GM12878 (cell line): Measurements from ENCODE around the gene METTL13. TPM values are rescaled to one million over a fixed set of nuclear protein-coding genes. Genes with fewer than 3 reads are reported as not detected.

Experiments used
- ATAC-seq: fragments of 200-7000 bp; cut with Tn5 transposase; 3 replicates; pipeline ENCODE4 v1.9.1; 2020; ENCODE audit warnings: mild to moderate bottlenecking, moderate library complexity
- Bru-seq: library from RNA; stranded (reverse); fragments of 400-500 nt; gene quantifications from one replicate; lab custom pipeline; 2021; lab: Mats Ljungman, UMichigan
- BruChase-seq, 2 experiments: library from RNA; stranded (reverse); fragments of 400-500 nt; gene quantifications; one replicate each; lab custom pipeline; 2021; lab: Mats Ljungman, UMichigan
- BruUV-seq: library from RNA; stranded (reverse); fragments of 400-500 nt; replicated peaks from 2 replicates; lab custom pipeline; 2021; lab: Mats Ljungman, UMichigan
- CTCF ChIA-PET: fragments of 300-600 bp; sonication (Branson Sonifier 250); formaldehyde crosslinking; extraction: SDS; loops from one replicate; lab custom pipeline; 2021; ENCODE audit warnings: inconsistent platforms; lab: Yijun Ruan, JAX
- POLR2A ChIA-PET: fragments of 350-600 bp; formaldehyde crosslinking; extraction: SDS; loops from one replicate; lab custom pipeline; 2021; ENCODE audit warnings: inconsistent platforms; lab: Charles Lee
- RAD21 ChIA-PET: fragments of 300-600 bp; sonication (Branson Sonifier 250); formaldehyde crosslinking; loops from one replicate; lab custom pipeline; 2023; ENCODE audit warnings: antibody characterized with exemption; ENCODE audit not compliant: unreplicated experiment; lab: Charles Lee
- SMC1A ChIA-PET: fragments of 300-600 bp; sonication (Branson Sonifier 250); formaldehyde crosslinking; loops from one replicate; lab custom pipeline; 2023; ENCODE audit not compliant: unreplicated experiment, uncharacterized antibody; lab: Charles Lee
- DNase-seq: peaks from one replicate; pipeline ENCODE4 v3.0.0-alpha.2; 2011; ENCODE audit warnings: low read depth, low spot score
- FAIRE-seq: peaks from 3 replicates; lab custom pipeline; 2011; peaks lifted over from hg19 to GRCh38; lab: Jason Lieb, UNC
- H2AFZ ChIP-seq: 2 replicates; pipeline ENCODE4 v1.6.0; 2011; ENCODE audit warnings: low read depth, low read length, control low read depth; ENCODE audit not compliant: control insufficient read depth
- H3K27ac ChIP-seq: 2 replicates; pipeline ENCODE4 v1.5.1; 2011; ENCODE audit warnings: control low read depth; ENCODE audit not compliant: control insufficient read depth, insufficient read depth
- H3K27me3 ChIP-seq, 2 experiments: replicated peaks in 1 of 2; 2 replicates each; pipeline versions ENCODE4 v1.6.0 to v1.6.1; 2011; ENCODE audit warnings: low read length in 1 of 2; ENCODE audit not compliant: control insufficient read depth in 2 of 2, insufficient read depth in 2 of 2
- H3K36me3 ChIP-seq, 2 experiments: 2 replicates each; pipeline ENCODE4 v1.5.1; 2011; ENCODE audit warnings: low read length in 1 of 2; ENCODE audit not compliant: control insufficient read depth in 2 of 2, insufficient read depth in 2 of 2
- H3K4me1 ChIP-seq: 2 replicates; pipeline ENCODE4 v1.6.1; 2011; ENCODE audit warnings: mild to moderate bottlenecking, low read length, moderate library complexity, mixed read lengths; ENCODE audit not compliant: control insufficient read depth, insufficient read depth
- H3K4me2 ChIP-seq: 2 replicates; pipeline ENCODE4 v1.6.0; 2011; ENCODE audit warnings: control low read depth; ENCODE audit not compliant: control insufficient read depth, insufficient read depth
- H3K4me3 ChIP-seq: fragments of 200-600 bp; sonication (generic); 2 replicates; pipeline ENCODE4 v1.5.1; 2016
- H3K79me2 ChIP-seq: 2 replicates; pipeline ENCODE4 v1.6.0; 2011; ENCODE audit warnings: low read length; ENCODE audit not compliant: control insufficient read depth, insufficient read depth
- H3K9ac ChIP-seq: 2 replicates; pipeline ENCODE4 v1.8.0; 2011; ENCODE audit warnings: low read length, control low read depth, mixed read lengths; ENCODE audit not compliant: control insufficient read depth, insufficient read depth
- H3K9me3 ChIP-seq: replicated peaks from 3 replicates; pipeline ENCODE4 v1.5.1; 2011; ENCODE audit warnings: mild to moderate bottlenecking, low read length; ENCODE audit not compliant: control insufficient read depth, insufficient read depth
- H4K20me1 ChIP-seq: 2 replicates; pipeline ENCODE4 v1.6.0; 2011; ENCODE audit not compliant: control insufficient read depth, insufficient read depth
- CREB1 ChIP-seq: IDR thresholded peaks from 2 replicates; pipeline ENCODE4 v1.6.1; 2012; ENCODE audit warnings: low read depth, mild to moderate bottlenecking, inconsistent platforms
- HDGF ChIP-seq: fragments of 450-650 bp; IDR thresholded peaks from 2 replicates; pipeline ENCODE4 v1.6.1; 2016; ENCODE audit warnings: antibody characterized with exemption
- JUND ChIP-seq: IDR thresholded peaks from 2 replicates; pipeline ENCODE4 v1.6.1; 2012; ENCODE audit warnings: low read depth, mild to moderate bottlenecking, low read length, improper control_type of control experiment, moderate library complexity
- MXI1 ChIP-seq: fragments of 150-350 bp; IDR thresholded peaks from 2 replicates; pipeline ENCODE4 v1.6.1; 2011; ENCODE audit warnings: low read depth, mild to moderate bottlenecking, inconsistent platforms, low read length, improper control_type of control experiment
- NBN ChIP-seq: fragments of 450-650 bp; IDR thresholded peaks from 2 replicates; pipeline ENCODE4 v1.6.1; 2016
- NFXL1 ChIP-seq: fragments of 450-650 bp; IDR thresholded peaks from 2 replicates; pipeline ENCODE4 v1.6.1; 2017; ENCODE audit warnings: antibody characterized with exemption, mild to moderate bottlenecking, borderline replicate concordance
- NR2F1 ChIP-seq: fragments of 450-650 bp; conservative IDR thresholded peaks from 2 replicates; pipeline ENCODE4 v1.6.1; 2017; ENCODE audit warnings: mild to moderate bottlenecking
- PAX8 ChIP-seq: fragments of 450-650 bp; IDR thresholded peaks from 2 replicates; pipeline ENCODE4 v1.6.1; 2017; ENCODE audit warnings: mild to moderate bottlenecking, moderate library complexity
- SIN3A ChIP-seq: IDR thresholded peaks from 2 replicates; pipeline ENCODE4 v1.6.1; 2012; ENCODE audit warnings: low read depth, low read length, improper control_type of control experiment
- SMAD1 ChIP-seq: fragments of 450-650 bp; IDR thresholded peaks from 2 replicates; pipeline ENCODE4 v1.6.1; 2018; ENCODE audit warnings: mild to moderate bottlenecking, low read depth; ENCODE audit not compliant: partially characterized antibody
- SPI1 ChIP-seq: IDR thresholded peaks from 2 replicates; pipeline ENCODE4 v1.6.1; 2011; ENCODE audit warnings: low read depth, mild to moderate bottlenecking, low read length, moderate library complexity, borderline replicate concordance; ENCODE audit not compliant: insufficient read depth
- SRF ChIP-seq, 2 experiments: IDR thresholded peaks; 2 replicates each; pipeline ENCODE4 v1.6.1; 2011; ENCODE audit warnings: low read depth in 2 of 2, low read length in 2 of 2, mild to moderate bottlenecking in 1 of 2, moderate library complexity in 1 of 2
- ZNF384 ChIP-seq: IDR thresholded peaks from 2 replicates; pipeline ENCODE4 v1.6.1; 2012; ENCODE audit warnings: low read depth, mild to moderate bottlenecking, low read length, improper control_type of control experiment, borderline replicate concordance
- WGBS: methylation state at CpG from one replicate; pipeline ENCODE4 v1.1.6; 2016; ENCODE audit warnings: low lambda C conversion rate; ENCODE audit not compliant: insufficient replicate concordance, insufficient coverage; ENCODE audit errors: missing lambda C conversion rate; 5-methylcytosine and 5-hydroxymethylcytosine counted together
- in situ Hi-C: fragments of 300-500 bp; cut with MboI; formaldehyde crosslinking; loops from 9 replicates; pipeline ENCODE4 v1.14.3; 2018; ENCODE audit warnings: mixed read lengths
- intact Hi-C: fragments of 100-400 bp; cut with micrococcal nuclease; formaldehyde crosslinking; loops from one replicate; pipeline ENCODE4 v1.14.2; 2022; ENCODE audit not compliant: unreplicated experiment
- long read RNA-seq, 2 experiments: library from polyadenylated mRNA; unstranded; transcript quantifications; one replicate each; pipeline ENCODE4 v2.0.0, GENCODE V29; 2019 to 2020
- polyA minus RNA-seq, 3 experiments: library from RNA; depleted of rRNA, polyadenylated mRNA; stranded (reverse); fragments of >200 nt; gene quantifications; 2 replicates each; pipeline ENCODE4 v1.2.3, GENCODE V29; 2011
- polyA plus RNA-seq, 11 experiments: library from polyadenylated mRNA; depleted of rRNA in 4 of 11; unstranded in 6 of 11; stranded (reverse) in 5 of 11; fragments of >200 nt; fragmentation: Nextera tagmentation in 4 of 11; fragmentation: Illumina TruSeq in 1 of 11; extraction: Ambion mirVana in 4 of 11; extraction: Trizol in 1 of 11; gene quantifications; 1 replicate in 1 of 11; 2 replicates in 10 of 11; pipeline versions ENCODE4 v1.2.1 to v1.2.3, GENCODE V29; 2011 to 2016; ENCODE audit warnings: inconsistent platforms in 2 of 11, missing spikeins in 2 of 11, low read depth in 1 of 11
- total RNA-seq, 4 experiments: library from RNA; depleted of rRNA in 3 of 4; stranded (reverse); fragments of >200 nt in 3 of 4; fragmentation: Illumina TruSeq in 1 of 4; extraction: Trizol in 1 of 4; gene quantifications; 2 replicates each; pipeline versions ENCODE4 v1.2.1 to v1.2.3, GENCODE V29; 2013 to 2021
- TF ChIP-seq, protein P1 (sequence below), 3 experiments: IDR thresholded peaks in 2 of 3; conservative IDR thresholded peaks in 1 of 3; 2 replicates each; pipeline ENCODE4 v1.5.1; 2011; ENCODE audit warnings: low read depth in 3 of 3, low read length in 3 of 3, mild to moderate bottlenecking in 3 of 3, control low read depth in 2 of 3, moderate library complexity in 2 of 3, inconsistent platforms in 1 of 3, mixed read lengths in 1 of 3; ENCODE audit not compliant: control insufficient read depth in 2 of 3, insufficient read depth in 1 of 3; ENCODE audit errors: extremely low read depth in 1 of 3
- TF ChIP-seq, protein P2 (sequence below): IDR thresholded peaks from 2 replicates; pipeline ENCODE4 v1.6.1; 2012; ENCODE audit warnings: low read depth, low read length, improper control_type of control experiment

METTL13 gene
- 22.6 and 28.0 TPM in 2 replicates for total RNA-seq (2013; cell fraction: nucleolus; rRNA removed)
- total RNA-seq (2014; rRNA removed), result 35.6 and 35.7 TPM in 2 replicates
- total RNA-seq (2014; rRNA removed; fragmentation: Illumina TruSeq; extraction: Trizol), result 27.4 and 28.7 TPM in 2 replicates
- 34.8 and 37.1 TPM in 2 replicates for total RNA-seq (2021)
- 21.0 TPM for polyA plus RNA-seq (2011; ENCODE audit: low read depth)
- 43.9 and 47.2 TPM in 2 replicates for polyA plus RNA-seq (2011; rRNA removed)
- polyA plus RNA-seq (2011; cell fraction: cytosol; rRNA removed), result 47.5 and 48.1 TPM in 2 replicates
- 28.6 and 32.8 TPM in 2 replicates for polyA plus RNA-seq (2011; cell fraction: nucleus; rRNA removed)
- polyA plus RNA-seq (2012), result 22.9 and 25.6 TPM in 2 replicates
- polyA plus RNA-seq (2014; fragmentation: Illumina TruSeq; extraction: Trizol), result 36.4 and 37.7 TPM in 2 replicates
- 10 to 100 TPM; 12.2 to 16.8 TPM for polyA plus RNA-seq (2014; fragmentation: Nextera tagmentation; extraction: Ambion mirVana)
- polyA plus RNA-seq (2014; rRNA removed), result 32.0 and 34.3 TPM in 2 replicates
- polyA plus RNA-seq (2016; fragmentation: Nextera tagmentation; extraction: Ambion mirVana), result 10 to 100 TPM; 34.3 to 38.3 TPM
- 55.0 and 70.1 TPM in 2 replicates for polyA minus RNA-seq (2011; rRNA and poly(A)+ RNA removed)
- polyA minus RNA-seq (2011; cell fraction: cytosol; rRNA and poly(A)+ RNA removed), result 14.3 and 20.2 TPM in 2 replicates
- 18.7 and 30.4 TPM in 2 replicates for polyA minus RNA-seq (2011; cell fraction: nucleus; rRNA and poly(A)+ RNA removed)
- percentile 76 among the genes with signal in this experiment for Bru-seq, nascent RNA
- BruChase-seq, experiment 1, labeled RNA remaining after a 6-hour chase, result percentile 72 among the genes with signal in this experiment
- percentile 80 among the genes with signal in this experiment for BruChase-seq, experiment 2, labeled RNA remaining after a 2-hour chase
- long read RNA-seq, experiment 1, transcript METTL13-201 (8 exons, 3,327 nt), result major isoform, 18 of 33 reads
- long read RNA-seq, experiment 1, partial matches to known transcripts, result 5 of 33 reads
- long read RNA-seq, experiment 1, other reads (novel, unspliced or antisense), result 7 of 33 reads
- long read RNA-seq, experiment 2, transcript METTL13-201 (8 exons, 3,327 nt), result major isoform, 19 of 59 reads
- long read RNA-seq, experiment 2, partial matches to known transcripts, result 21 of 59 reads
- long read RNA-seq, experiment 2, other reads (novel, unspliced or antisense), result 15 of 59 reads

GRCh38 chr1:171781176-171781875 is at the start of gene METTL13:
Gene METTL13 (plus strand): TSS chr1:171781660. CDS start chr1:171781968, 308 bp downstream.
- intact Hi-C loops, result loop anchor here (1.0 to 10.0 kb wide), 4 partner anchors 39 to 297 kb away; partner anchors contain the start of genes PRRC2C and VAMP4
- H3K4me2 ChIP-seq, result peak within 1 kb of the TSS; percentile 88
- H3K4me3 ChIP-seq, result peak within 1 kb of the TSS; percentile 93
- 1% methylated on average over 57 of the region's 57 CpGs for WGBS
- ChIA-PET CTCF (interaction anchor here (0.6 to 1.8 kb wide), 7 partner anchors 19 to 146 kb away, joined by 3 to 7 read pairs (median 3); partner anchors contain the start of gene VAMP4), POLR2A (interaction anchor here (0.6 to 2.3 kb wide), 3 partner anchors 36 to 633 kb away, joined by 3 to 18 read pairs (median 4); partner anchors contain the start of gene VAMP4), SMC1A (interaction anchor here (1.0 to 1.7 kb wide), 7 partner anchors 9 to 296 kb away, joined by 3 to 7 read pairs (median 4); partner anchors contain the start of genes PRRC2C and VAMP4), RAD21 (interaction anchor here (1.0 to 1.5 kb wide), 3 partner anchors 20 to 295 kb away, joined by 3 to 8 read pairs (median 3); no protein-coding TSS in a partner anchor)
- ATAC-seq, result peak; percentile 99
- H3K36me3 ChIP-seq, result peaks cover 8 to 12% of the 10 kb centered on the region in 2 experiments
- peak within 1 kb of the TSS; percentile 95 for H3K9ac ChIP-seq
- no peaks in the 10 kb centered on the region for H3K27me3 ChIP-seq
- peaks cover 40% of the 10 kb centered on the region for H3K79me2 ChIP-seq
- H3K4me1 ChIP-seq, result peaks cover 10% of the 10 kb centered on the region; the same call in 1 of the 2 replicates
- DNase-seq, result peak; percentile 96
- in situ Hi-C loops, result loop anchor here (25.0 kb wide), 1 partner anchor 656 kb away; the partner anchor contains the start of gene PIGC
- BruUV-seq, result no TSS peak
- FAIRE-seq, result peak; percentile 81
- H3K27ac ChIP-seq, result peak within 1 kb of the TSS; percentile 82
- H4K20me1 ChIP-seq, result no peaks in the 10 kb centered on the region
- H2AFZ ChIP-seq, result peak within 1 kb of the TSS; percentile 82
- H3K9me3 ChIP-seq, result no peaks in the 10 kb centered on the region
- no peak for TF ChIP-seq SPI1
- TF ChIP-seq CREB1, result peak; percentile 98
- peak; percentile 76; the same call in 1 of the 2 replicates for TF ChIP-seq NBN
- TF ChIP-seq, protein P1, sequence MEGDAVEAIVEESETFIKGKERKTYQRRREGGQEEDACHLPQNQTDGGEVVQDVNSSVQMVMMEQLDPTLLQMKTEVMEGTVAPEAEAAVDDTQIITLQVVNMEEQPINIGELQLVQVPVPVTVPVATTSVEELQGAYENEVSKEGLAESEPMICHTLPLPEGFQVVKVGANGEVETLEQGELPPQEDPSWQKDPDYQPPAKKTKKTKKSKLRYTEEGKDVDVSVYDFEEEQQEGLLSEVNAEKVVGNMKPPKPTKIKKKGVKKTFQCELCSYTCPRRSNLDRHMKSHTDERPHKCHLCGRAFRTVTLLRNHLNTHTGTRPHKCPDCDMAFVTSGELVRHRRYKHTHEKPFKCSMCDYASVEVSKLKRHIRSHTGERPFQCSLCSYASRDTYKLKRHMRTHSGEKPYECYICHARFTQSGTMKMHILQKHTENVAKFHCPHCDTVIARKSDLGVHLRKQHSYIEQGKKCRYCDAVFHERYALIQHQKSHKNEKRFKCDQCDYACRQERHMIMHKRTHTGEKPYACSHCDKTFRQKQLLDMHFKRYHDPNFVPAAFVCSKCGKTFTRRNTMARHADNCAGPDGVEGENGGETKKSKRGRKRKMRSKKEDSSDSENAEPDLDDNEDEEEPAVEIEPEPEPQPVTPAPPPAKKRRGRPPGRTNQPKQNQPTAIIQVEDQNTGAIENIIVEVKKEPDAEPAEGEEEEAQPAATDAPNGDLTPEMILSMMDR (IDR thresholded peaks at IDR 0.05 in 2 of 3, conservative IDR thresholded peaks at IDR 0.05 in 1 of 3; ENCODE audit: control insufficient read depth in 2 of 3, extremely low read depth in 1 of 3, insufficient read depth in 1 of 3, low read depth in 3 of 3, low read length in 3 of 3), result no peak
- no peak for TF ChIP-seq NFXL1
- TF ChIP-seq PAX8, result no peak
- TF ChIP-seq, protein P2, sequence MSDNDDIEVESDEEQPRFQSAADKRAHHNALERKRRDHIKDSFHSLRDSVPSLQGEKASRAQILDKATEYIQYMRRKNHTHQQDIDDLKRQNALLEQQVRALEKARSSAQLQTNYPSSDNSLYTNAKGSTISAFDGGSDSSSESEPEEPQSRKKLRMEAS, result peak; percentile 76
- peak; percentile 26 to 71; a peak in 3 of 4 replicates for TF ChIP-seq SRF (IDR thresholded peaks at IDR 0.05; ENCODE audit: low read depth in 2 of 2, low read length in 2 of 2)
- TF ChIP-seq JUND, result no peak
- TF ChIP-seq NR2F1, result peak; percentile 65; the same call in 1 of the 2 replicates
- peak; percentile 73 for TF ChIP-seq ZNF384
- TF ChIP-seq HDGF, result peak; percentile 97
- peak; percentile 81 for TF ChIP-seq SMAD1
- peak; percentile 61; the same call in 1 of the 2 replicates for TF ChIP-seq SIN3A
- TF ChIP-seq MXI1, result peak; percentile 70
